Ovary (tissue), 9 donors: ENCODE data around the gene DOCK1. TPM values are rescaled to one million over a fixed set of nuclear protein-coding genes. Genes with fewer than 3 reads are reported as not detected.

Source experiments
- DNase-seq, 5 donors: peaks; one replicate each; pipeline ENCODE4 v3.0.0-alpha.2; 2019 to 2020
- H3K27ac ChIP-seq, 2 donors: fragments of 200-600 bp; one replicate each; pipeline versions ENCODE4 v1.5.1 to v1.8.0; 2019 to 2022
- H3K27me3 ChIP-seq: fragments of 200-600 bp; one replicate; pipeline ENCODE4 v1.8.0; 2022
- H3K36me3 ChIP-seq: fragments of 200-600 bp; sonication (generic); one replicate; pipeline ENCODE4 v1.5.1; 2019
- H3K4me1 ChIP-seq: one replicate; pipeline ENCODE4 v1.8.1; 2013; ENCODE audit warnings: mild to moderate bottlenecking, moderate library complexity; ENCODE audit not compliant: insufficient read depth
- H3K4me3 ChIP-seq: fragments of 200-600 bp; sonication (generic); one replicate; pipeline ENCODE4 v1.5.1; 2017
- H3K9me3 ChIP-seq, 2 donors: fragments of 200-600 bp in 1 of 2; sonication (generic) in 1 of 2; one replicate each; pipeline versions ENCODE4 v1.5.1 to v1.8.1; 2013 to 2019; ENCODE audit warnings: mild to moderate bottlenecking in 1 of 2, moderate library complexity in 1 of 2
- CTCF ChIP-seq, 3 donors: fragments of 450-650 bp in 2 of 3; fragments of 200-600 bp in 1 of 3; IDR thresholded peaks; one replicate each; pipeline versions ENCODE4 v1.5.1 to v1.8.0; 2016 to 2022; ENCODE audit warnings: antibody characterized with exemption in 3 of 3, mild to moderate bottlenecking in 1 of 3
- EP300 ChIP-seq: sonication (generic); formaldehyde crosslinking; IDR thresholded peaks from one replicate; pipeline ENCODE4 v1.6.1; 2017; ENCODE audit warnings: antibody characterized with exemption
- POLR2A ChIP-seq: fragments of 450-650 bp; IDR thresholded peaks from one replicate; pipeline ENCODE4 v1.6.1; 2017; ENCODE audit warnings: antibody characterized with exemption, mild to moderate bottlenecking, moderate library complexity
- WGBS, 3 donors: extraction: QIAGEN DNeasy Blood & Tissue Kit in 1 of 3; methylation state at CpG; one replicate each; pipeline versions ENCODE4 v1.1.5 to v1.1.7; 2013 to 2017; 5-methylcytosine and 5-hydroxymethylcytosine counted together
- intact Hi-C, 4 donors: fragments of 100-400 bp; cut with DNase I; formaldehyde crosslinking; loops; one replicate each; pipeline versions ENCODE4 v1.11.0 to v1.15.1; 2022 to 2023
- polyA plus RNA-seq, 2 donors: library from polyadenylated mRNA; stranded (reverse); fragments of 200-250 nt in 1 of 2; fragments of 350-450 nt in 1 of 2; fragmentation: Illumina TruSeq in 1 of 2; extraction: RNeasy Lipid Tissue Mini Kit (QIAGEN cat#74804) in 1 of 2; gene quantifications; one replicate each; pipeline ENCODE4 v1.2.3, GENCODE V29; 2013 to 2014
- total RNA-seq, 7 donors: library from RNA; depleted of rRNA in 2 of 7; stranded (reverse); fragments of >200 nt in 2 of 7; fragmentation: NEBNext Ultra II Directional in 3 of 7; extraction: Animal tissue kit (Norgen Biotek cat#: 25700) in 3 of 7; gene quantifications; one replicate each; pipeline versions ENCODE4 v1.1.0 to v1.2.4, GENCODE V29; 2016 to 2023
- donor health status: DM: no; HTN: no; CAD: no; lungs with moderate emphysema.
- donor health status: DM: no; HTN: no; CAD: no.
- donor health status: Bipolar disorder and iron deficiency.
- donor health status: DM: yes; HTN: yes; CAD: no.
- donor health status: DM: no; HTN: no; CAD: no.
- donor health status: DM: yes; HTN: yes; CAD: no.

The DOCK1 gene
- total and polyA plus RNA-seq, 9 donors = 24.7 to 68.3 (median 51.1) TPM

DNA sequence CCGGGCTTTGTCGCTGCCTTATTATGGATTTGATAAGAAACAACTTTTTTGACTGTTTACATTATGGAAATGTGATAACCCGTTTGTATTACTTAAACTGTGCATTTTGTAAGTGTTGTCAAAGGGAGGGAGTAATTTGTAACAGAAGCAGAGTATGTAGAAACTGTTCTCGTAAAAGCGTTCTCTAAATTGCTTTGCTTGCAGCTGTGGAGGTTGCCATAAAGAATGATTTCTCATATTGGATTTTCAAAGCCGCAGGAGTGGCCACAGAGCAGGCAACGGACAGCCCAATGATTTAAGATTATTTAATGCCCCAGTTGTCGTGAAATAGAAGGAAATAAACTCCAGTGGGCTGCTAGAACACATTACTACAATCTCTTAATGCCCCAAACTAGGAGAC lies 405.2 kb downstream of the DOCK1 start:
- Histone ChIP-seq H3K27me3 (no peaks in the 10 kb centered on the region), H3K4me1 (no peaks in the 10 kb centered on the region), H3K36me3 (no peaks in the 10 kb centered on the region), H3K4me3 (no peak overlapping the region), H3K27ac (no peak overlapping the region), H3K9me3 (no peaks in the 10 kb centered on the region)
- no peak for DNase-seq
- WGBS, 3 donors = 65 to 77% (median 72%) methylated on average over 8 of the region's 8 CpGs
- intact Hi-C loops = loop anchor here in 1 of 4 donors (5.0 kb wide), 1 partner anchor 513 kb away; no protein-coding TSS in a partner anchor
- TF ChIP-seq EP300 = no peak
- TF ChIP-seq CTCF (IDR thresholded peaks at IDR 0.05) = no peak
- TF ChIP-seq POLR2A = no peak

GRCh38 chr10:127310923-127311322 lies 405.7 kb downstream of the DOCK1 start:
- intact Hi-C loops = loop anchor here in 1 of 4 donors (5.0 kb wide), 1 partner anchor 514 kb away; no protein-coding TSS in a partner anchor
- no peaks in the 10 kb centered on the region for H3K27me3 ChIP-seq
- H3K4me1 ChIP-seq = no peaks in the 10 kb centered on the region

GRCh38 chr10:127313996-127314700 lies 408.9 kb downstream of the DOCK1 start:
- no peak for TF ChIP-seq CTCF (IDR thresholded peaks at IDR 0.05)
- no peak for TF ChIP-seq EP300
- TF ChIP-seq POLR2A = no peak
- H3K9me3 ChIP-seq = no peaks in the 10 kb centered on the region
- no peak overlapping the region for H3K4me3 ChIP-seq
- no peaks in the 10 kb centered on the region for H3K27me3 ChIP-seq
- no peak for DNase-seq
- 83 to 89% (median 88%) methylated on average over 7 of the region's 7 CpGs for WGBS, 3 donors
- H3K27ac ChIP-seq = no peak overlapping the region
- no peaks in the 10 kb centered on the region for H3K36me3 ChIP-seq
- no peaks in the 10 kb centered on the region for H3K4me1 ChIP-seq
- intact Hi-C loops = loop anchor here in 1 of 4 donors (5.0 kb wide), 1 partner anchor 517 kb away; no protein-coding TSS in a partner anchor

More at GRCh38 chr10:127310923-127311322, 405.7 kb downstream of the DOCK1 start:
- no peaks in the 10 kb centered on the region for H3K36me3 ChIP-seq
- WGBS, 3 donors = 89 to 97% (median 89%) methylated on average over 3 of the region's 3 CpGs
- no peak overlapping the region for H3K27ac ChIP-seq
- no peaks in the 10 kb centered on the region for H3K9me3 ChIP-seq
- H3K4me3 ChIP-seq = no peak overlapping the region
- DNase-seq = no peak
- TF ChIP-seq EP300 = no peak
- no peak for TF ChIP-seq CTCF (IDR thresholded peaks at IDR 0.05)
- no peak for TF ChIP-seq POLR2A

DNA sequence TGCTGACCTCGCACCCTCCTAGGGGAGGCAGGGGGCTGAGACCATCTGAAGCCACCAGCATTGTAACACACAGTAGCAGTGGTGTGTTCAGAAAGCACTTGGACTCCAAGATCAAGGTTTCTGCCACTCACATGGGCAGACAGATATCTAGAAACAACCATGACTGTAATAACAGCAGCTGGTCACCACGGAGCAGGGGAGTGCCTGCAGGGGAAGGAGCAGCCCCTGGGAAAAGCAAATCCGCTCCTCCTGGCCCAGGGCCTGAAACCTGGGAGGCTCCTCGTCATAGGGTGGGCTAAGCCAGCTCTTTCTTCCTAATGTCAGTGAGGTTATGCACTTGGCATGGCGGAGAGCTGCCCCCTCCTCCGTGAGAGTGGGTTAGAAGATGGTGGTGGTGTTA lies 409.6 kb downstream of the DOCK1 start:
- Histone ChIP-seq H3K9me3 (no peaks in the 10 kb centered on the region), H3K4me3 (no peak overlapping the region), H3K4me1 (no peaks in the 10 kb centered on the region), H3K36me3 (no peaks in the 10 kb centered on the region), H3K27me3 (no peaks in the 10 kb centered on the region), H3K27ac (no peak overlapping the region)
- intact Hi-C loops = loop anchor here in 1 of 4 donors (5.0 kb wide), 1 partner anchor 517 kb away; no protein-coding TSS in a partner anchor
- TF ChIP-seq EP300 (no peak), CTCF (IDR thresholded peaks at IDR 0.05) (no peak), POLR2A (no peak)
- WGBS, 3 donors = 73 to 76% (median 75%) methylated on average over 6 of the region's 6 CpGs
- no peak for DNase-seq
